Measurements from ENCODE around the gene RPIA.

The RPIA gene

DNA sequence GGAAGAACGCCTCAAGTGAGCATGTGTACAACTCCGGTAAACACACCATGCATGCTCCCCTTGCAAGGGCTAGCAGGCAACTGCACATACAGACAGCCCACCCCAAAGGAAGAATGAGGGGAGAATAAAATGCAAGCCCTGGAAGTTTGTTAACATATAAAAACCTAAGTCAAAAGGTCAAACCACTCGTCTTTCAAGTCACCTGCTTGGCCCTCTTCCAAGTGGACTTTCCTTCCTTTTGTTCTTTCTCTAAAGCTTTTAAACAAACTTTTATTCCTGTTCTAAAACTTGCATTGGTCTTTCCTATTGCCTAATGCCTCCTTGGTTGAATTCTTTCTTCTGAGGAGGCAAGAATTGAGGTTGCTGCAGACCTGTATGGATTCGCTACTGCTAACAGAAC, 5.2 kb upstream of the RPIA start:
- DNase-seq (ENCODE audit: low spot score): no peak

DNA sequence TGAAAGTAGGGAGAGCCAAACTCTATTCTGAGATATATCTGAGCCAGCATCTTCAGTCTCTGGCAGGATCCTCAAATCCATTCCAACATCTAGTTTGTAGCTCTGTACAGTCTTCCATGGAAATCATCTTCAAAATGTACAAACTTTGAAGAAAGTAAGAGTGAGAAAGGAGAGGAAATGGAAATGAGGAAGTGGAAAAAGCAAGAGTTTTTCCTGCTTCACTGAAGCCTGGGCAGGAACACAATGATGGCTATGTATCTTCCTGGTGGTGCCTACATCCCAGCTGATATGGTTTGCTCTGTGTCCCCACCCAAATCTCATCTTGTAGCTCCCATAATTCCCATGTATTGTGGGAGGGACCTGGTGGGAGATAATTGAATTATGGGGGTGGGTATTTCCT, 4.1 kb upstream of the RPIA start:
- no peak for DNase-seq (ENCODE audit: low spot score)

DNA sequence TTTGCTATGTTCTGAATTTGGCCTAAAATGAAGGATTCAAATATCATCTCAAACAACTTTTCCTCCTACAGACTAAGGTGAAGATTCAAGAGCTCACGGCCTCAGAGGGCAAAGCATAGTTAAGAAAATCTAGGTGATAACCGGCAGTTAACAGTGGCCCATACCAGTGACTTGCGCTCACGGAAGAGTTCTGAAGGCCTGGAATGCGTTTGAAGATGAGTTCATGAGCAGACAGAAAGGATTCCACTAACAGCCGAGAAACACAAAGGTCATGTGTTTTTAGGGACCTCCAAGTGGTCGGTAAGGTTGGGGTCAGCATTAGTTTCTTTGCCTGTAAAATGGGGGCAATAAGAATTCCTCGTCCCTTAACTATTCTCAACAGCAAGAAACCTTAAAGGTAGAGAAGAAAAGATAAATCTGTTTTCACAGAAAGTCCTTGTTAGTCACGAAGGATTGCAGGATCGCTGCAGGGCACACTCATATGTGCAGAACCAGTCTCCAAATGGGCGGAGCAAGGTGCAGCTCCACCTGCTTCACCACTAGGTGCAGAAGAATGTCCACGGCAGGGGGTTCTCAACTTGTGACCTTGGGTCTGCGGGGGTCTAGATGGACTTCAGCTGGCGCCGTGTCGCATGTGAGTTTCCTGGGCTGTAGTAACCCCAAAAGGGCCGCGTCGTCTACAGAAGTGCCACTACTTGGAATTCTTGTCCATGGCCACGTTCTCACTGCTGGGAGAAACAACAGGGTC, 708 bp upstream of the RPIA start:
- DNase-seq (ENCODE audit: low spot score): peak; percentile 37

DNA sequence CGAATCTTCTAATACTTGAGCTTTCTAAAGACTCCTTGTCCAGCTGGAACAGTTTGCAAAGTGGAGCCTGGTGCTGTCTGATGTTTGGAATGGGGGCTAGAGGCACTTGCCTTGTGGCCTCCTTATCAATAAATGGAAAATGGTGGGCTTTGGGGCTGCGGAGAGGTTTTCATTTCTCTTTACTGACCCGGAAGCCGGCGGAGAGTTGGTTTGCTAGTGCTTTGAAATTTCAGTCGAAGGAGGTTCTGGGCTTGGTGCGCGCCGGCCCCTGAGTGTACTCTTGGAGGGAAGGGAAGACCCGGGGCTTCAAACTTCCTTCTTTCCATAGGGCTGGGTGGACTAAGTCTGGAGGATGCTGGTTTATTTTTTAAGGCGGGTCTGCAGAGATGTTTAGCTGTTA, 714 bp downstream of the RPIA start:
- DNase-seq (ENCODE audit: low spot score): peak; percentile 23

DNA sequence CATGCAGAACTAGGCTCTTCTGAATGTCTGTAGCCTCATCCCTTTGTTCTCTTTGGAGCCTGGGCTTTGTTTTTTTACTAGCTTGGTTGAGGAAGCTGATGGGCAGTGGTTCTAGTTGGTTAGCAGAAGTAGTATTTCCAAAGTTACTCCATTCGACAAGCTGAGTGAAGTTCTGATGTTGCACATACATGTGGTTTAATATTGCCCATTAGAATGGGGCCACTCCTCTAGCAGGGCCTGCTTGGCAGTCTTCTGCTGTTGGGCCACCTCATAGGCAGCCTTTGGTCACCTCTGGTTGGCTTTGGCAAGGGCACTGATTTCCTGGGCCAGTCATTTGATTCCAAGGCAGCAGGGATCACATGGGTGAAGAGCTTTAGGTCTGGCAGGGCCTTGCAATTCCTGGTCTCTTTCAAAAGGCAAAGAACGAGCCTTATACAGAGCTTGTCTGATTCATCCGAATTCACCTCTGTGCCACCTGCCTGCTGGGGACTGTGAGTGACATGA, 2.5 kb downstream of the RPIA start:
- no peak for DNase-seq (ENCODE audit: low spot score)

DNA sequence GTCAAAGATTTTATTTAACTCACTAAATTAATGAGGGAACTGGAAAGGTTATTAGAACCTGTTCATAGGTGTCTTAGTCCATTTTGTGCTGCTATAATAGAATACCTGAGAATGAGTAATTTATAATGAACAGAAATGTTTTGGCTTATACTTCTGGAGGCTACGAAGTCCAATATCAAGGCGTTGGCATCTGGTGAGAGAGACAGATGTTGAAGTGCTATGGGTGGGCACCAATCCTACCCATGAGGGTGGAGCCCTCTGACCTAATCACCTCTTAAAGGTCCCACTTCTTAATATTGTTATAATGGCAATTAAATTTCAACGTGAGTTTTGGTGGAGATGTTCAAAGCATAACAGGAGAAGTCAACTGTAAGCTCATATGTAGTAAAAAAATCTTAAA, 5.1 kb downstream of the RPIA start:
- DNase-seq (ENCODE audit: low spot score): no peak

DNA sequence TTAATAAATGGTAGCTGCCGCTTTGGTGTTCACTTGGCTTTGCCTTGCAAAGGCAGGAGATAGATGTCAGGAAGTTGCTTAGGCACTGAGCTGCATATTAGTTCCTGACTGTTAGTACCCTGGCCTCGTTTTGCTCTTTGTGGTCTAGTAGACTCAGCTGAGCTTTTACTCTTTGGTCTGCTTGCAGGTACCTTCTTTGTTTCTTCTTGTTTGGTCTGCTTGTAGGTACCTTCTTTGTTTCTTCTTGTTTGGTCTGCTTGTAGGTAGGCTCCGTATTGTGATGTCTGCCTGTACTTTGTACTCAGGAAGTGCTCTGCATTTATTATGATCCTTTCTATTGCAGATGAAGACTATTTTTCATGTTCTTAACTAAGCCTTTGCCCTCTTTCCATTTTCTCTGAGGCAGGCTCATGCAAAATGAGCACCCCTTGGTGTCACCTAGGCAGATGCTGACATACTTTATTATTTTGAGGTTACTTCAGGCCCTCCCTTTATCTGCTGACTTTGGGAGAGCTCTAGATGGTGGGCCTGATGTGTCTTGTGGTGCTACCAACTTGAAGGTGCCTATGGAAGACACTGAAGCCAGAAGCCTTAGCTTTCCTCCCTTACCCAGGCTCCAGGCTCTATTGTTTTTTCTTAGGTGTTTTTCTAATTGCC, 6.0 kb downstream of the RPIA start:
- DNase-seq (ENCODE audit: low spot score): no peak

DNA sequence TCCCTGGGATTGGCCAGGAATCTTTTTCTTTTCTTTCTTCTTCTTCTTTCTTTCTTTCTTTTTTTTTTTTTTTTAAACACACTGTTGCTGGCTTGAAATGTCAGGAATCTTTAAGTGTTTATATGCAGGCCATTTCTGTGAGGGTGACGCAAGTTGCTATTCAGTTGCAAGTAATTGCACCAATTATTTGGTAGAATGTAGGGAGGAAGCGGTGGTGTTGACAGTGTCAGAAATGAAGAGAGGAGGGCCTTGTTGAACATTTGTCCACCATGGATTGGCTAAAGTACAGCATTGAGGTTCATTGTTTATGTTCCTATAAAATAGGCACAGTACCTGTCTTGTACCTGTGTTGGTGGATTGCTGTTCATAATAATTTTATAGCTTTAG, 6.5 kb downstream of the RPIA start:
- DNase-seq (ENCODE audit: low spot score): no peak

DNA sequence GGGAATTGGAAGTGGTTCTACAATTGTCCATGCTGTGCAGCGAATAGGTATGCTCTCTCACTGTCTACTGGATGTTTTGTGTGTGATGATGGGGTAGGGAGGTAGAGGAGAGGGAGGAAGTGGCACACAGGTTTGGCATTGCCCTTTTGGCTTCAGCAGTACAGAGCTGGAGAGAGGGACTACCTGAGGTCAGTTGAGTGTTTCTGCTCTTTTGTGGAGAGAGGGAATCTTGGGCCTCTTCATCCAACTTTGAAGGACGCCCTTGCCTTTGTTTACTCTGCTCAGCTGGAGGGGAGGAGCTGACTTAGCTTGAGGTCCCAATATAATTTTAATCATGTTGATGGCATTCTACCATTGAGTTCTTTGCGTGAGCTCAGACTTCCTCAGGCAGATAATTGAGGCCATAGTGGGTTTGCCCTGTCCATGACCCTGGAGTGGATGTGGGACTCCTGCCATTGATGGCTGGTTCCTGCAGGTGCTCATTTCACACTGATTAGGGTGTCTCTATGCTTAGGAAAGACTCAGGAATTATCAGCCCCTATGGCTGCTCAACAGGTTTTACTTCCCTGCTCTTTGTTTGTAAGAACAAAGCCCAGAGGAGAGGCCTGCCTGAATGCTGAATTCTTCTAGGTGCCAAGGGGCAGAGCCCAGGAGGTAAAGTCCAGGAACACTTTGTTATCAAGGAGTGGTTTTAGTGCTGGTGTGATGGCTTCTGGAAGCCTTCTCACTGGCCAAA, 7.2 kb downstream of the RPIA start:
- no peak for DNase-seq (ENCODE audit: low spot score)

DNA sequence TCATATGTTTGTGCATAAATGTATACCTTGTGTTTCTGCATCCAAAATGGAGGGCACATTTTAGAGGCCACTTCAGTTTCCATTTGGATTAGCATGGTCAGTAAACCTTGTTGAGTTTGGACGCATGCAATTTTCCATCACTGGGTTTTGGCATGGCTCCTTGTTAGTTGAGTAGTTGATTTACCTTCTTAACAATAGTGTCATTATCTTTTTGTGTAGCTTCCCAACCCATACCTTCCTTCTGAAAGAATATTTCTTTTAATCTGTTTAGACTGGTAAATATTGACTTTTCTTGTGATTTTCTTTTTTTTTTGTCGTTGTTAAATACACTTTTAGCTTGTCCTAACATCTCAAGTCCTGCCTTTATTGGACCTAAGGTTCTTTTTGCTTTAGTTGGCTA, 15.5 kb downstream of the RPIA start:
- no peak for DNase-seq (ENCODE audit: low spot score)

DNA sequence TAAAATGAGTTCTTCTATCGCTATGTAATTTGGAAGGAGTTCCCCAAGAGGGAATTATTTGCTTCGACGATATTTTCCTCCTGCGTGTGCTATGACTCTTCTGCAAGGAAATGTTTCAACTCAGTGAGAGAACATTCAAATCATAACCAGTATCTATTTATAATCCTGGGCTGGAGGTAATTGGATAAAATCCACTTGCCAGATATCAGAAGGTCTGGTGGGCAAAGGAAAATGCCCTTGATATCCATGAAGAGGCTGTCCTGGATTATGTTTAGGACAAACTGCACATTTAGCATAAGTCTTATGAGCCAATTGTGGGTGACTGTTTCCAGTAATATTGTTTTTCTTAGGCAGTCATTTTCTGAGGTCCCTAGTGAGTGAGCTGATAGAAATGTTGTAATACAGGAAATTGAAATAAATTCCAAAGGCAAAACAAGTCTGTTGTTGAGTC, 17.7 kb downstream of the RPIA start:
- no peak for DNase-seq (ENCODE audit: low spot score)

DNA sequence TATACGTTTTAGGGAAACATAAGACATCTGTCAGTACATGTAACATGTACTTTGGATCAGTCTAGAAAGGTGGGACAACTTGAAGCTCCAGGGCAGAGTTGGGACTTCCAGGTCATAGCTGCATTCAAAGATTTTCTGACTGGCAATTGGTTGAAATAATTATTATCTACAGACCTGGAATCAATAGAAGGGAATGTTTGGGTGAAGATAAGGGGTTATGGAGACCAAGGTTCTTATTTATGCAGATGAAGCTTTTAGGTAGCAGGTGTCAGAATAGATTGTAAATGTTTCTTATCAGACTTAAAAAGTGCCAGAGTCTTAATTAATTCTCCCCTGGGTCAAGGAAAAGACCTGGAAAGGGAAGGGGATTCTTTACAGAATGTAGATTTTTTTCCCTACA, 19.8 kb downstream of the RPIA start:
- DNase-seq (ENCODE audit: low spot score): no peak

DNA sequence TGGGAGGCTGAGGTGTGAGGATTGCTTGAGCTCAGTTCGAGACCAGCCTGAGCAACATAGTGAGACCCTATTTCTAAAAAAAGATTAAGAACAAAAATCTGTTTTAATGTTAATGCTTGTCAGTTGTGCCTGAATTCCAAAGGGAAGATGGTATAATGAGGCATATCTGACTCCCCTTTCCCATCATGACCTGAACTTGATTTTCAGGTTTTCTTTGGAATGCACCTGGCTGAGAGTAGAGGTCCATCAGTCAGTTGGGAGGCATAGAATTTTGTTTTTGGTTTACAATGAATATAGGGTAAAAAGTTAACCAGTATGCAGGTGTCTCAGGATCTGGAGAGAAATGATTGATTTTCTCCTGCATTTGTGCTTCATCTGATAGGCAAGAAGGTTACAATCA, 20.4 kb downstream of the RPIA start:
- no peak for DNase-seq (ENCODE audit: low spot score)

DNA sequence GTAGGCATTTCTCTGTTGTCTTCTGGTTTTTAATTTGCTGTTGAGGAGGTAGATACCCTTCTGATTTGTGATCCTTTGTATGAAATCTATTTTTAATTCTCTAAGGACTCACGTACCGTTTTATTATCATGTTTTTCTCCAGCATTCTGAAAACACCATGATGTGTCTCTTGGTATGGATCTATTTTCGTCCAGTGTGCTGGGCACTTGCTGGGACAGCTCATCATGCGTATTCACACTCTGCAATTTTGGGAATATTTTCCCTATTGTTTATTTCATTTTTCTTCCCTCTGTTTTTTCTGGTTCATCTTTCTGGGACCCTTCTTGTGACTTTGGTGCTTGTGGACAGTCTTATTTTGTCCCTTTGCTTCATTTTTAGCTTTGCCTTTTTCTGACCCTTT, 21.9 kb downstream of the RPIA start:
- no peak for DNase-seq (ENCODE audit: low spot score)

DNA sequence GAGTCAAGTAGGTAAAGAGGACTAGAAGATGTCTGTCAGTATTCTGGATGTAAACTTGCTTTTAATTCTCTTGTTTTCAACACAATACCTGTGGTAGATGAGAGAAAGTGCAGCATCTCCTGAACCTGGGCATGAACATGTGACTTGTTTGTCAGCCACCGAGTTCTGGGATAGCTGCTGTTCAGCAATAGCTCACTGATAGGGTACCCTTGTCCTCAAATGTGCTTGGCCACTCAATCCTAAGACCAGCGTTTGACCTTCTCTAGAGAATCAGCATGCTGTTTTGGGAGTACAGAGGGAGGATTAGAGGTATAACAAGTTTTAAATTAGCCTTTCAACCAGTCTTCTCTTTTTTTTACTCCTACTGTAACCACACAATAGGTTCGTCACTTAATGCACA, 23.2 kb downstream of the RPIA start:
- DNase-seq (ENCODE audit: low spot score): no peak

DNA sequence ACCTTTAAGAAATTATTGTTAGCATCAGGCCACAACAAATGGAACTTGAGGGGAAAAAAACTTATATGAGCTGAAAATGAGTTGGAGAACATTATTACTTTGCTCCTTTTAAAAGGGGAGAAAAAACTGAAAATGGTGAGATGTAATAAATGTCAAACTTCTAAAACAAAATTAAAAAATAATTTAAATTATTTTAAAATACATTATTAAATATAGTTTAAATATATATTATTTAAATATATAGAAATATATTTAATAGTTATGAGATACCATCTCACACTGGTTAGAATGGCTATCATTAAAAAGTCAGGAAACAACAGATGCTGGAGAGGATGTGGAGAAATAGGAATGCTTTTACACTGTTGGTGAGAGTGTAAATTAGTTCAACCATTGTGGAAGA, 28.9 kb downstream of the RPIA start:
- DNase-seq (ENCODE audit: low spot score): no peak

DNA sequence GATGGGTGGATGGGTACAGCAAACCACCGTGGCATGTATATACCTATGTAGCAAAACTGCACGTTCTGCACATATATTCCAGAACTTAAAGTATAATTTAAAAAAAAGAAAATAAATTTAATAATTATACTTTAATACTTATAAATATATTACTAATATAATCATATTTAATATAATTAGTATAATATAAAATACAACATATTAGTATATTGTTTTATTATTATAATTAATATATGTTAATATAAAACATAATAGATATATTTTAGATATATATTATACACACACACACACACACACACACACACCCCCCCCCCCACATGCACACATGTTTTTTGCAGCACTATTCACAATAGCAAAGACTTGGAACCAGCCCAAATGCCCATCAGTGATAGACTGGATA, 29.8 kb downstream of the RPIA start:
- DNase-seq (ENCODE audit: low spot score): no peak

DNA sequence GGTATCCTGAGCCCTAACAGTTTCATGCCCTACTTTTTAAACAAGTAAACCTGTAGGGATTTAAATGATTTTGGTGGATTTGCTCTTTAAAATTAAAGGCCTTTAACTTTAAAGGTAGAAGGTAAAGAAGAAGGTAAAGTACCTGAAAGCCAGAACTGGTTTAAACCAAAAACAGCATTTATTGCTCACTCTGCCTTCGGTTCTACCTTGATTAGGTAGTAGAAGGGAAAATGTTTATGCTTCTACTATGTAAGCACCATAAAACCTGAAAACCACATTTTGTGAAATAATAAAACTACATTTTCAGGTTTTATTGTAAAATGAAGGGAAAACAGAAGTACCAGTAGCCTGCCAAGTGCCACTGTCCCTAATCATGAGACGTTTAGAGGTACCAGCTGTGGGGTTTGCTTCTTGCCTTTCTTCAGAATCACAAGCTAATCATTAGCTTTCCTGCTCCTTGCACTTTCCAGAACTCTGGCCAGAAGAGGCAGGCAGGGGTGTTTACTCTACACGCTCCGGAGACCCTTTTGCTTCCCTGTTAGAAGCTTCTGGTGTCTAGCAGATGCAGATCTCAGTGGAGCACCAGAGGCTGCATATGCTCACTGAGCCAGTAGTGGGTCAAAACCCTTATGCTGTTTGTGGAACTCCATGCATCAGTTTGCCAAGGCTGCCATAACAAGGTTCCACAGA, 33.3 kb downstream of the RPIA start:
- no peak for DNase-seq (ENCODE audit: low spot score)

DNA sequence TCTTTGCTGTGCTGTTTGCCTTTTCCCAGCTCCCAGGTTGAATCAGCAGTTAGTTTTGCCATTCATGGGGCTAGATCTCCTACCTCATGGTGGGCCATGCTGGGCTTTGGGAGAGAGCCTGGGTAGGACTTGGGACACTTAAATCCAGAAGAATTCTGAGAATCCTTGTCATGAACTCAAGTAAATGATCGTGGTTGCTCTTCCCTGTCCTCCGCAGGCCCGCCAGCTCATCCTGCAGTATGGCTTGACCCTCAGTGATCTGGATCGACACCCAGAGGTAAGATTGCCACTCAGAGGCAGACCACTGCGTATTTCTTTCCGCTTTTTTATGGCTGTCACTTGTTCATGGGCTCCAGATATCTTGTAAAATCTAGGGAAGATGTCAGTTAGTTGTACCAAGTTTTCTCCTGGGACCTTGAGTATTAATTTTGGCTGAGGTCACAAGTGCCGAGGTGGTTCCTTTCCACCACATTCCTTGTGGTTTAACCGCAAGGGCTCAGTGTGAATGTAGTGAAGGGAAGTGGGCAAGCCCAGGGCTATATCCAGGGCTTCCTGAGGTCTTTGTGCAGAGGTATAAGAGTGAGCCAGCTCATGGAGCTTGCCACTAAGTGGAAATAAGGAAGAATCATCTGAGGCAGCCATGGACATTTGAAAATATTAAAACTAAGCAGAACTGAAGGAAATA, 37.7 kb downstream of the RPIA start:
- DNase-seq (ENCODE audit: low spot score): peak; percentile 31

DNA sequence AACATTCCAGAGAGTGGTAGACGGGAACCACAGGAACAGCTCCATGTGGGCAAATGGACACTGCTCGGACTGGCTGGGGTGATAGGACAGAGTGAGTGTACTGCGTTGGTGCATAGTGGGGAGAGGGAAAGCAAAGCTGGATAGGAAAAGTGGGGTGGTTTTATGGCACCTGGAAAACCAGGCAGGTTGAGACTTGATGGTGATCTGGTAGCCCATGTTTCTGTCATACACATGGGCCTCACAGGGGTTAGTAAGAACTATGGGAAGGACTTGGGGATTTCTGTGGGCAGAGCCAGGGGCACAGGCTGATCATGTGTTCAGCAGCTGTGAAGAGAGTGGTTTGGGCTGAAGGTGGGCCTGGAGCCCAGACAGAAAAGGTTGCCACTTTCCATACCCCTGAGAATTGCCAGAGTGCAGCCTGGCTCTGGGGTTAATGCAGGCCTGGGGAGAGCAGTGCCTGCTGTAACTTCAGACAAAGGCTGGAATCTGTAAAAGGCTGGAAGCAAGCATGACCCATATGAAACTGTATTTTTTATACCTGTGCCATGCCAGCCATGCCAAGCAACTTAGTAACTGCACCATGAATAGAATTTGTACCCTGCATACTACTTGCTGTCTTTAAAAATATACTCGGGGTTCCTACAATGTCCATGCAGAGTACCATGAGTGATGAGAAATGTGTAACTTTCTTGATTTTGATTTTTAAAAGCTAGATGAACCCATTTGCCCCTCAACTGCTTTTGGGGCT, 41.9 kb downstream of the RPIA start:
- DNase-seq (ENCODE audit: low spot score): no peak

DNA sequence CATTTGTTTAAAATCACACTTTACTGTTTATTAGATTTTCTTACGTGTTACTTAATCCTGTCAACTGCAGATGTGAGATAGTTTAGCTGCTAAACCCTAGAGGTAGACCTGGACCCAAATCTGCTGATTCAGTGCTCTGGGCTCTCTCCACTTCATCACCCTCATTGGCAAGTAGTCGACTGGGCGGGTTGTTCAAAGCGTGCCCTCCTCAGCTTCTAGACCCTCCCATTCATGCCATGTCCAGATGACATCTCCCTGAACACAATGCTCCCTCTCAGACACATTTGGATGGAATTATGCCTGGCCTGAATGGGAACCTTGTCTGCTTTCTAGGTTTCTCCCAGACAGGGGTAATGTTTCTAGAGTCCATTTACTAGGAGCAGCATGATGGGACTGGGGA, 43.7 kb downstream of the RPIA start:
- DNase-seq (ENCODE audit: low spot score): no peak
